H9 (cell line): ENCODE data around the gene RLF. TPM values are rescaled to one million over a fixed set of nuclear protein-coding genes. Genes with fewer than 3 reads are reported as not detected.

Experiments
- DNase-seq: peaks from one replicate; pipeline ENCODE4 v3.0.0-alpha.2; 2017
- H2AFZ ChIP-seq: one replicate; pipeline ENCODE4 v1.6.1; 2013; ENCODE audit warnings: mild to moderate bottlenecking, low read length, control low read depth, moderate library complexity
- H2AK5ac ChIP-seq: 2 replicates; pipeline ENCODE4 v1.6.1; 2013; ENCODE audit warnings: low read length, control low read depth, mixed read lengths; ENCODE audit not compliant: insufficient read length
- H2BK120ac ChIP-seq: one replicate; pipeline ENCODE4 v1.6.1; 2013; ENCODE audit warnings: low read depth, mild to moderate bottlenecking, low read length, control low read depth, inconsistent platforms; ENCODE audit not compliant: poor library complexity, severe bottlenecking
- H2BK12ac ChIP-seq: 2 replicates; pipeline ENCODE4 v1.6.1; 2013; ENCODE audit warnings: low read length, control low read depth, mixed read lengths, low read depth; ENCODE audit not compliant: insufficient read length
- H2BK15ac ChIP-seq: 2 replicates; pipeline ENCODE4 v1.6.1; 2013; ENCODE audit warnings: low read depth, low read length, control low read depth
- H2BK20ac ChIP-seq: one replicate; pipeline ENCODE4 v1.6.1; 2013; ENCODE audit warnings: low read depth, mild to moderate bottlenecking, low read length, control low read depth, inconsistent platforms; ENCODE audit not compliant: poor library complexity, severe bottlenecking
- H2BK5ac ChIP-seq: 2 replicates; pipeline ENCODE4 v1.6.1; 2013; ENCODE audit warnings: low read length, control low read depth, mixed read lengths; ENCODE audit not compliant: insufficient read length
- H3K14ac ChIP-seq: 2 replicates; pipeline ENCODE4 v1.6.1; 2013; ENCODE audit warnings: low read length, control low read depth; ENCODE audit not compliant: insufficient read depth
- H3K18ac ChIP-seq: 2 replicates; pipeline ENCODE4 v1.6.1; 2013; ENCODE audit warnings: low read depth, mild to moderate bottlenecking, mixed read lengths, low read length, control low read depth; ENCODE audit not compliant: insufficient read length
- H3K23ac ChIP-seq: 2 replicates; pipeline ENCODE4 v1.6.1; 2013; ENCODE audit warnings: low read length, control low read depth, mixed read lengths, low read depth; ENCODE audit not compliant: insufficient read length
- H3K23me2 ChIP-seq: 2 replicates; pipeline ENCODE4 v1.6.1; 2013; ENCODE audit warnings: low read depth, mild to moderate bottlenecking, mixed read lengths, low read length, control low read depth; ENCODE audit not compliant: insufficient read length, poor library complexity, severe bottlenecking
- H3K27ac ChIP-seq: 2 replicates; pipeline ENCODE4 v1.5.1; 2013; ENCODE audit warnings: low read length, control low read depth, mixed read lengths, low read depth; ENCODE audit not compliant: insufficient read length
- H3K27me3 ChIP-seq: 2 replicates; pipeline ENCODE4 v1.6.1; 2013; ENCODE audit warnings: low read length, control low read depth, inconsistent platforms; ENCODE audit not compliant: insufficient read depth
- H3K4ac ChIP-seq: 2 replicates; pipeline ENCODE4 v1.6.1; 2013; ENCODE audit warnings: low read depth, mild to moderate bottlenecking, control low read depth, inconsistent platforms, low read length, moderate library complexity
- H3K4me1 ChIP-seq: 2 replicates; pipeline ENCODE4 v1.6.1; 2013; ENCODE audit warnings: low read length, control low read depth, inconsistent platforms; ENCODE audit not compliant: insufficient read depth
- H3K4me2 ChIP-seq: 2 replicates; pipeline ENCODE4 v1.6.1; 2013; ENCODE audit warnings: low read length, control low read depth, mixed read lengths; ENCODE audit not compliant: insufficient read length, insufficient read depth
- H3K56ac ChIP-seq: 2 replicates; pipeline ENCODE4 v1.6.1; 2013; ENCODE audit warnings: low read depth, mild to moderate bottlenecking, mixed read lengths, low read length, control low read depth; ENCODE audit not compliant: insufficient read length
- H3K79me1 ChIP-seq: 2 replicates; pipeline ENCODE4 v1.6.1; 2013; ENCODE audit warnings: low read depth, mild to moderate bottlenecking, moderate library complexity, low read length, control low read depth, inconsistent platforms; ENCODE audit not compliant: insufficient read depth, poor library complexity, severe bottlenecking
- H3K79me2 ChIP-seq: 2 replicates; pipeline ENCODE4 v1.6.1; 2013; ENCODE audit warnings: low read length, control low read depth, inconsistent platforms; ENCODE audit not compliant: insufficient read depth
- H3K9ac ChIP-seq: 2 replicates; pipeline ENCODE4 v1.6.1; 2013; ENCODE audit warnings: low read length, control low read depth, mixed read lengths; ENCODE audit not compliant: insufficient read length; ENCODE audit errors: extremely low read depth
- H3K9me3 ChIP-seq: one replicate; pipeline ENCODE4 v1.6.1; 2013; ENCODE audit warnings: low read depth, low read length, inconsistent platforms; ENCODE audit not compliant: control insufficient read depth
- H3T11ph ChIP-seq: one replicate; pipeline ENCODE4 v1.6.1; 2013; ENCODE audit warnings: mild to moderate bottlenecking, low read length, control low read depth, inconsistent platforms
- H4K20me1 ChIP-seq: one replicate; pipeline ENCODE4 v1.6.1; 2013; ENCODE audit not compliant: control insufficient read depth, insufficient read length, insufficient read depth
- H4K5ac ChIP-seq: 2 replicates; pipeline ENCODE4 v1.6.1; 2013; ENCODE audit warnings: low read depth, mild to moderate bottlenecking, mixed read lengths, low read length, control low read depth; ENCODE audit not compliant: insufficient read length
- H4K8ac ChIP-seq: replicated peaks from 2 replicates; pipeline ENCODE4 v1.6.1; 2013; ENCODE audit warnings: low read length, control low read depth, mixed read lengths, low read depth; ENCODE audit not compliant: insufficient read length
- H4K91ac ChIP-seq: 2 replicates; pipeline ENCODE4 v1.6.1; 2013; ENCODE audit warnings: low read depth, mild to moderate bottlenecking, moderate library complexity, mixed read lengths, low read length, control low read depth; ENCODE audit not compliant: insufficient read length
- H3K27ac Mint-ChIP-seq, 3 experiments: 2 replicates in 2 of 3; 3 replicates in 1 of 3; pipeline ENCODE4 v1.8.0; 2020 to 2021; ENCODE audit warnings: mixed read lengths in 3 of 3, mild to moderate bottlenecking in 1 of 3, moderate library complexity in 1 of 3
- H3K27me3 Mint-ChIP-seq: 2 replicates; pipeline ENCODE4 v1.8.0; 2021; ENCODE audit warnings: low read depth, mild to moderate bottlenecking, moderate library complexity, mixed read lengths
- H3K36me3 Mint-ChIP-seq, 3 experiments: 2 replicates in 2 of 3; 3 replicates in 1 of 3; pipeline ENCODE4 v1.8.0; 2020 to 2021; ENCODE audit warnings: low read depth in 3 of 3, mixed read lengths in 3 of 3; ENCODE audit not compliant: insufficient read depth in 1 of 3
- H3K4me1 Mint-ChIP-seq, 2 experiments: 2 replicates each; pipeline ENCODE4 v1.8.0; 2020; ENCODE audit warnings: mixed read lengths in 2 of 2
- H3K4me3 Mint-ChIP-seq, 2 experiments: 2 replicates in 1 of 2; 3 replicates in 1 of 2; pipeline ENCODE4 v1.8.0; 2020 to 2021; ENCODE audit warnings: mild to moderate bottlenecking in 2 of 2, mixed read lengths in 2 of 2, moderate library complexity in 1 of 2
- H3K9me3 Mint-ChIP-seq, 2 experiments: 2 replicates in 1 of 2; 3 replicates in 1 of 2; pipeline ENCODE4 v1.8.0; 2020; ENCODE audit warnings: mild to moderate bottlenecking in 2 of 2, mixed read lengths in 2 of 2, moderate library complexity in 1 of 2
- WGBS: extraction: QIAGEN DNeasy Blood & Tissue Kit; methylation state at CpG from one replicate; pipeline ENCODE4 v1.1.7; 2013; ENCODE audit warnings: missing lambda C conversion rate, low lambda C conversion rate, mixed read lengths; ENCODE audit not compliant: insufficient read length; ENCODE audit errors: extremely low coverage; 5-methylcytosine and 5-hydroxymethylcytosine counted together
- total RNA-seq: library from RNA; stranded (reverse); gene quantifications from 2 replicates; pipeline ENCODE4 v1.2.1, GENCODE V29; 2021
- TF ChIP-seq, protein P1 (sequence below): fragments of 200-600 bp; sonication (generic); conservative IDR thresholded peaks from 3 replicates; pipeline ENCODE4 v1.8.0; 2021; ENCODE audit warnings: antibody characterized with exemption, mild to moderate bottlenecking

RLF gene
- total RNA-seq, 1 experiment from 2014 or later: 19.2 TPM

DNA sequence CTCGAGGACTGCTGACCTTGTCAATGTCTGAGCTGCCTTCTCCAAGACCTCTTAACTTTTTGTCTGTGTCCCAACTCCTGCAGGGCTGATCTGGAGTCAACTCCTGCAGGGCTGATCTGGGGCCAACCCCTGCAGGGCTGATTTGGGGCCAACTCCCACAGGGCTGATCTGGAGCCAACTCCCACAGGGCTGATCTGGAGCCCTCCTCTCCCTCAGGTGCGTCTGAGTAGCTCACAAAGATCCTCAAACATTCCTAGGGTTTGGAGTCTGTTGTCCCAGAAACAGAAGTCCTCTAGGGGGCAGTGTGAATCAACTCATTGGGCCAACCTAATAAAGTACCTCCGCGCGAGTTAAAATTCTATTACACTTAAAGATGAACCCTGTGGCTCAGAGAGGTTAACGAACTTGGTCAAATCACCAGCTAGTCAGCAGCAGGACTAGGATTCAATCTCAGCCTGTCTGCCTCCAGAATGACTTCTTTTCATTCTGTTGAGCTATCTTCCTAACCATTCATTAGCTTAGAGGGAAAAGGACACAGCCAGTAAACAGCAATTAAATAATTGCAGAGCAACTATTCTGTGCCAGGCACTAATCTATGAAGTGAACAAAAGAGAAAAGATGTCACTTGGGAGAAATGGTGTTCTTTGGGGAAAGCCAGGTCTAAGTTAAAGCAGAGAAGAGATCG lies 17.2 kb upstream of the RLF start:
- Histone ChIP-seq H3K18ac (no peak overlapping the region), H2BK20ac (no peak overlapping the region), H2AFZ (no peak overlapping the region), H3K79me1 (no peaks in the 10 kb centered on the region), H3K23ac (no peak overlapping the region), H3T11ph (no peak overlapping the region), H3K56ac (no peak overlapping the region), H2AK5ac (no peak overlapping the region), H4K8ac (no peak overlapping the region), H3K27ac (no peak overlapping the region), H4K91ac (no peak overlapping the region), H3K27me3 (no peaks in the 10 kb centered on the region), H3K4me1 (peaks cover 2% of the 10 kb centered on the region; the same call in 1 of the 2 replicates), H3K9me3 (no peaks in the 10 kb centered on the region), H2BK15ac (no peak overlapping the region), H2BK120ac (no peak overlapping the region), H3K14ac (no peak overlapping the region; the same call in 1 of the 2 replicates), H2BK12ac (no peak overlapping the region), H4K20me1 (no peaks in the 10 kb centered on the region), H4K5ac (no peak overlapping the region), H3K79me2 (no peaks in the 10 kb centered on the region), H2BK5ac (no peak overlapping the region), H3K23me2 (no peaks in the 10 kb centered on the region), H3K4me2 (no peak overlapping the region), H3K4ac (no peak overlapping the region), H3K9ac (no peak overlapping the region)
- Mint-ChIP-seq H3K27ac (peak overlapping the region; percentile 63 to 81 (median 76); a peak in 5 of 7 replicates), H3K4me3 (no peak overlapping the region), H3K36me3 (no peaks in the 10 kb centered on the region), H3K9me3 (no peaks in the 10 kb centered on the region), H3K27me3 (peaks cover 42% of the 10 kb centered on the region), H3K4me1 (peaks cover 12 to 13% of the 10 kb centered on the region in 2 experiments)
- TF ChIP-seq, protein P1, sequence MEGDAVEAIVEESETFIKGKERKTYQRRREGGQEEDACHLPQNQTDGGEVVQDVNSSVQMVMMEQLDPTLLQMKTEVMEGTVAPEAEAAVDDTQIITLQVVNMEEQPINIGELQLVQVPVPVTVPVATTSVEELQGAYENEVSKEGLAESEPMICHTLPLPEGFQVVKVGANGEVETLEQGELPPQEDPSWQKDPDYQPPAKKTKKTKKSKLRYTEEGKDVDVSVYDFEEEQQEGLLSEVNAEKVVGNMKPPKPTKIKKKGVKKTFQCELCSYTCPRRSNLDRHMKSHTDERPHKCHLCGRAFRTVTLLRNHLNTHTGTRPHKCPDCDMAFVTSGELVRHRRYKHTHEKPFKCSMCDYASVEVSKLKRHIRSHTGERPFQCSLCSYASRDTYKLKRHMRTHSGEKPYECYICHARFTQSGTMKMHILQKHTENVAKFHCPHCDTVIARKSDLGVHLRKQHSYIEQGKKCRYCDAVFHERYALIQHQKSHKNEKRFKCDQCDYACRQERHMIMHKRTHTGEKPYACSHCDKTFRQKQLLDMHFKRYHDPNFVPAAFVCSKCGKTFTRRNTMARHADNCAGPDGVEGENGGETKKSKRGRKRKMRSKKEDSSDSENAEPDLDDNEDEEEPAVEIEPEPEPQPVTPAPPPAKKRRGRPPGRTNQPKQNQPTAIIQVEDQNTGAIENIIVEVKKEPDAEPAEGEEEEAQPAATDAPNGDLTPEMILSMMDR: peak; percentile 84
- DNase-seq: peak; percentile 75
- WGBS: no CpG with 5 or more reads among the region's 7 CpGs
